T-cell (primary cell): ENCODE results near the gene TRIP10. TPM values are rescaled to one million over a fixed set of nuclear protein-coding genes. Genes with fewer than 3 reads are reported as not detected.
A peak's percentile ranks its signal among the peaks of the same experiment; 100 is the strongest.
"Not testable (repeated sequence)": the region's sequence is repeated elsewhere in the genome, so short reads cannot be mapped to it uniquely, and the experiment has no call there.

Experiments used
- ATAC-seq, 4 experiments: fragments of 200-7000 bp in 3 of 4; fragments of 150-1000 bp in 1 of 4; cut with Tn5 transposase; replicated peaks in 1 of 4; 1 replicate in 3 of 4; 2 replicates in 1 of 4; pipeline ENCODE4 v1.10.0; 2021; ENCODE audit warnings: moderate library complexity in 3 of 4, mild to moderate bottlenecking in 2 of 4, moderate number of reproducible peaks in 1 of 4
- CTCF ChIA-PET, 2 donors: fragments of 300-600 bp; sonication (Branson Sonifier 250); formaldehyde crosslinking; loops; one replicate each; lab custom pipeline; 2022; ENCODE audit warnings: antibody characterized with exemption in 2 of 2; lab: Charles Lee
- POLR2A ChIA-PET, 2 donors: fragments of 300-600 bp; sonication (Branson Sonifier 250); formaldehyde crosslinking; loops; one replicate each; lab custom pipeline; 2022; ENCODE audit warnings: antibody characterized with exemption in 2 of 2; lab: Charles Lee
- DNase-seq, 35 experiments: peaks; one replicate each; pipeline versions ENCODE4 v3.0.0 to v3.0.0-alpha.2; 2013 to 2023
- H3K27ac ChIP-seq: one replicate; pipeline ENCODE4 v1.5.1; 2013; ENCODE audit warnings: low read length
- H3K27me3 ChIP-seq, 2 experiments: replicated peaks in 1 of 2; 1 replicate in 1 of 2; 2 replicates in 1 of 2; pipeline versions ENCODE4 v1.6.1 to v1.7.0; 2013; ENCODE audit warnings: low read length in 1 of 2, mixed read lengths in 1 of 2; ENCODE audit not compliant: control insufficient read depth in 2 of 2, insufficient read depth in 2 of 2; ENCODE audit errors: extremely low read depth in 1 of 2
- H3K36me3 ChIP-seq, 2 donors: 1 replicate in 1 of 2; 2 replicates in 1 of 2; pipeline versions ENCODE4 v1.6.1 to v1.7.0; 2013; ENCODE audit warnings: low read length in 1 of 2; ENCODE audit not compliant: control insufficient read depth in 2 of 2, insufficient read depth in 1 of 2; ENCODE audit errors: extremely low read depth in 1 of 2
- H3K4me1 ChIP-seq, 2 experiments: 1 replicate in 1 of 2; 2 replicates in 1 of 2; pipeline versions ENCODE4 v1.6.1 to v1.7.0; 2013; ENCODE audit warnings: low read length in 2 of 2, mixed read lengths in 1 of 2; ENCODE audit not compliant: insufficient read depth in 2 of 2, control insufficient read depth in 1 of 2; ENCODE audit errors: extremely low read depth in 1 of 2
- H3K4me3 ChIP-seq, 2 donors: 1 replicate in 1 of 2; 2 replicates in 1 of 2; pipeline versions ENCODE4 v1.5.1 to v1.7.0; 2013; ENCODE audit warnings: mild to moderate bottlenecking in 2 of 2, low read length in 1 of 2, moderate library complexity in 1 of 2; ENCODE audit not compliant: control insufficient read depth in 1 of 2; ENCODE audit errors: extremely low read depth in 1 of 2
- H3K9me3 ChIP-seq: 2 replicates; pipeline ENCODE4 v1.7.0; 2013
- H3K27ac Mint-ChIP-seq, 2 donors: one replicate each; pipeline ENCODE4 v1.8.0; 2020 to 2021; ENCODE audit warnings: mild to moderate bottlenecking in 2 of 2, mixed read lengths in 2 of 2
- H3K27me3 Mint-ChIP-seq, 2 donors: one replicate each; pipeline ENCODE4 v1.8.0; 2021 to 2022; ENCODE audit warnings: mixed read lengths in 2 of 2
- H3K36me3 Mint-ChIP-seq: one replicate; pipeline ENCODE4 v1.8.0; 2021; ENCODE audit warnings: mixed read lengths
- H3K4me1 Mint-ChIP-seq, 3 donors: one replicate each; pipeline ENCODE4 v1.8.0; 2020 to 2022; ENCODE audit warnings: mixed read lengths in 3 of 3, mild to moderate bottlenecking in 1 of 3
- H3K4me3 Mint-ChIP-seq, 3 donors: one replicate each; pipeline ENCODE4 v1.8.0; 2020 to 2022; ENCODE audit warnings: mild to moderate bottlenecking in 3 of 3, mixed read lengths in 3 of 3, moderate library complexity in 3 of 3
- H3K9me3 Mint-ChIP-seq, 3 donors: one replicate each; pipeline ENCODE4 v1.8.0; 2020 to 2022; ENCODE audit warnings: mixed read lengths in 3 of 3
- WGBS: methylation state at CpG from one replicate; pipeline ENCODE4 v1.1.5; 2013; ENCODE audit warnings: missing lambda C conversion rate; ENCODE audit not compliant: insufficient coverage; 5-methylcytosine and 5-hydroxymethylcytosine counted together
- total RNA-seq, 35 experiments: library from RNA in 6 of 35; stranded (reverse) in 6 of 35; fragments of 120-200 nt in 1 of 35; gene quantifications; one replicate each; pipeline versions ENCODE4 v1.2.1 to v1.2.4 and lab custom pipeline; 2013 to 2026

Gene TRIP10
- total RNA-seq, 5 donors from 2014 or later (not counting 1 experiment from before 2014, with no cell fraction given): 2.6 to 8.7 (median 7.3) TPM

DNA sequence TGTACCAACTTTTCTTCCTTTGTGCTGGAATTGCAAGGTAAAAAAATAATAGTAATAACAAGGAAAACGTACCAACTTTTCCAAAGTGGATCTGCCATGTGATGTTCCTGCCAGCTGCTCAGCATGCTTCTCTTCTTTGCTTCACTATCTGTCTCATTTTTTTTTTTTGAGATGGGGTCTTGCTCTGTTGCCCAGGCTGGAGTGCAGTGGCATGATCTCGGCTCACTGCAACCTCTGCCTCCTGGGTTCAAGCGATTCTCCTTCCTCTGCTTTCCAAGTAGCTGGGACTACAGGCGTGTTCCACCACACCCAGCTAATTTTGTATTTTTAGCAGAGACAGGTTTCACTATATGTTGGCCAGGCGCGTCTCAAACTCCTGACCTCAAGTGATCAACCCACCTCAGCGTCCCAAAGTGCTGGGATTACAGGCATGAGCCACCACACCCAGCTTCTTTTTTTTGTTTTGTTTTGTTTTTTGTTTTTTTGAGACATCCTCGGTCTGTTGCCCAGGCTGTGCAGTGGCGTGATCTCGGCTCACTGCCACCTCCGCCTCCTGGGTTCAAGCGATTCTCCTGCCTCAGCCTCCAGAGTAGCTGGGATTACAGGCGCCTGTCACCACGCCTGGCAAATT is 60.8 kb downstream of the TRIP10 start:
- DNase-seq: peak in 1 of 35 experiments; percentile 5
- Mint-ChIP-seq H3K4me1 (peaks cover 68 to 78% (median 75%) of the 10 kb centered on the region in 3 donors), H3K27ac (peak overlapping the region; percentile 94 to 98), H3K4me3 (peak overlapping the region; percentile 75 to 87 (median 84))
- WGBS: 20% methylated on average over 2 of the region's 14 CpGs
- Histone ChIP-seq H3K4me1 (peaks cover 27 to 79% of the 10 kb centered on the region in 2 experiments), H3K4me3 (peak overlapping the region; percentile 15 to 51), H3K27ac (peak overlapping the region; percentile 80), H3K36me3 (peaks cover 3 to 15% of the 10 kb centered on the region in 2 donors)
- H3K27me3 ChIP-seq, H3K9me3 Mint-ChIP-seq, ATAC-seq, H3K27me3 Mint-ChIP-seq, H3K36me3 Mint-ChIP-seq, H3K9me3 ChIP-seq: not testable (repeated sequence)
- POLR2A ChIA-PET: interaction anchor here (0.6 to 1.4 kb wide), 4 partner anchors 27 to 141 kb away, joined by 3 to 13 read pairs (median 3); partner anchors contain the start of gene VAV1 (in 2 of the 2)
- CTCF ChIA-PET: interaction anchor here (0.6 to 1.0 kb wide), 6 partner anchors 9 to 1815 kb away, joined by 3 to 5 read pairs (median 4); no protein-coding TSS in a partner anchor

DNA sequence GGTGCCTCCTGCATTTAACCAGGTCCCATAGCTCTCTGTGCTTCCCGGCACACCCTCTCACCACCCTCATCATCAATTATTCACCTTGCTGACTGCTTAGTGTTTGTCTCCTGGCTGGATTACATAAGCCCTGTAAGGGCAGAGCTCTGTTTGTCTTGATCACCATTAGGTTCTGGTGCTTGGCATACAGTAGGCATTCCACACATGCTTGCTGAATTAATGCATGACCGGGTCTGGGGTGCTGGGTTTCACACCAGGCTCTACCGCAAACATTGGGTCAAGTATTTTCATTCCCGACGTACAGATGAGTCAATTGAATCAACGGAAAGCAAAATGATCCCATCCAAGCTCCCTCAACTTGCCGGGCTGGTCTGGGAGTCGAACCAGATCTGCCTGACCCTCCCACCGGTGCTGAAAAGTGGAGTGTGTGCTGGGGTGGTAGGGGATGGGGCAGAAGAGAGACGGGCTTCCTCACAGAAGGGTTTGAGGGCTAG is 61.6 kb downstream of the TRIP10 start:
- H3K27me3 ChIP-seq: no peaks in the 10 kb centered on the region
- peak overlapping the region; percentile 51 to 54 for H3K4me3 ChIP-seq
- no peaks in the 10 kb centered on the region for H3K27me3 Mint-ChIP-seq
- H3K9me3 Mint-ChIP-seq: no peaks in the 10 kb centered on the region
- peak in 1 of 4 experiments; percentile 8 for ATAC-seq
- no peaks in the 10 kb centered on the region for H3K9me3 ChIP-seq
- H3K27ac ChIP-seq: peak overlapping the region; percentile 80
- ChIA-PET CTCF (interaction anchor here in 1 of 2 donors (0.6 to 1.0 kb wide), 5 partner anchors 10 to 142 kb away, joined by 3 to 5 read pairs (median 4); partner anchors contain the start of gene GPR108), POLR2A (interaction anchor here (1.1 to 1.4 kb wide), 2 partner anchors 27 to 28 kb away, joined by 3 read pairs; partner anchors contain the start of gene VAV1 (in 1 of the 2))
- 0% methylated on average over 5 of the region's 10 CpGs for WGBS
- H3K36me3 Mint-ChIP-seq: peaks cover 5% of the 10 kb centered on the region
- peaks cover 4 to 11% of the 10 kb centered on the region in 2 donors for H3K36me3 ChIP-seq
- peak overlapping the region; percentile 75 to 87 (median 84) for H3K4me3 Mint-ChIP-seq
- peak in 2 of 35 experiments; percentile 19 to 44 for DNase-seq
- peaks cover 27 to 79% of the 10 kb centered on the region in 2 experiments for H3K4me1 ChIP-seq
- peak overlapping the region; percentile 94 to 98 for H3K27ac Mint-ChIP-seq
- peaks cover 63 to 72% (median 70%) of the 10 kb centered on the region in 3 donors for H3K4me1 Mint-ChIP-seq

Other genes with a start within 250 kb of the TRIP10 start
- 1 to 10 TPM; 3.3 to 7.6 (median 5.0) TPM for gene TUBB4A, start 237.4 kb upstream of the TRIP10 start, total RNA-seq
- 1 to 10 TPM; 1.3 to 6.0 (median 1.6) TPM for gene TNFSF9, start 208.7 kb upstream of the TRIP10 start, total RNA-seq
- 1 to 10 TPM; 1.9 to 4.3 (median 2.0) TPM for gene CD70, start 148.5 kb upstream of the TRIP10 start, total RNA-seq
- 10 to 100 TPM in 3 of 5 donors, 1 to 10 TPM in 2; 1.9 to 22.6 (median 12.7) TPM for gene TNFSF14, start 69.5 kb upstream of the TRIP10 start, total RNA-seq
- gene C3, start 19.0 kb upstream of the TRIP10 start, total RNA-seq: 10 to 100 TPM in 1 of 5 donors, 1 to 10 TPM in 3, not detected in 1; 1.1 to 10.6 (median 7.6) TPM
- gene GPR108, start 2.1 kb upstream of the TRIP10 start, total RNA-seq: 10 to 100 TPM; 51.8 to 83.3 (median 58.4) TPM
- gene SH2D3A, start 27.8 kb downstream of the TRIP10 start, total RNA-seq: 10 to 100 TPM; 61.7 to 83.7 (median 73.6) TPM
- gene VAV1, start 33.0 kb downstream of the TRIP10 start, total RNA-seq: 100 to 1,000 TPM in 2 of 5 donors, 10 to 100 TPM in 3; 82.5 to 114 (median 92.2) TPM
- gene ADGRE1, start 147.9 kb downstream of the TRIP10 start, total RNA-seq: 1 to 10 TPM; 3.4 to 9.7 (median 3.7) TPM